IMR-90 (cell line): ENCODE measurements around the gene TRIM37. TPM values are rescaled to one million over a fixed set of nuclear protein-coding genes. Genes with fewer than 3 reads are reported as not detected.

Source experiments
- microRNA-seq, 2 experiments: library from miRNA; stranded (forward) in 1 of 2; unstranded in 1 of 2; fragments of 10-50 nt in 1 of 2; fragments of <30 nt in 1 of 2; gene quantifications in 1 of 2; microRNA quantifications in 1 of 2; one replicate each; pipeline versions ENCODE3 to v1.1.0; 2013 to 2020; ENCODE audit not compliant: insufficient read depth in 1 of 2, insufficient read length in 1 of 2, unreplicated experiment in 1 of 2
- polyA plus RNA-seq, 3 experiments: library from polyadenylated mRNA; depleted of rRNA; stranded (reverse); fragments of >200 nt; gene quantifications; 2 replicates each; pipeline ENCODE4 v1.2.3, GENCODE V29; 2012; ENCODE audit warnings: low replicate concordance in 1 of 3
- small RNA-seq, 5 experiments: library from RNA; depleted of rRNA; stranded (forward); fragments of <200 nt; gene quantifications; one replicate each; pipeline ENCODE3, GENCODE V24; 2012
- total RNA-seq: library from RNA; depleted of rRNA; stranded (reverse); fragments of >200 nt; gene quantifications from 2 replicates; pipeline ENCODE4 v1.2.3, GENCODE V29; 2012; rRNA removed

The TRIM37 gene
- total and polyA plus RNA-seq, 2 of the 4 experiments (the other 2 are of a cell fraction), result 12.1 to 24.9 TPM

Small RNAs within 50 kb of the gene (microRNA-seq; reads per million reads assigned to microRNA genes)
- gene MIR301A (ENCODE audit: insufficient read depth in 1 of 2, insufficient read length in 1 of 2, unreplicated experiment in 1 of 2) (234 to 977 reads per million in 2 experiments), gene MIR454 (ENCODE audit: insufficient read depth in 1 of 2, insufficient read length in 1 of 2, unreplicated experiment in 1 of 2) (264 to 1,121 reads per million in 2 experiments), gene RN7SL716P (ENCODE audit: insufficient read depth, insufficient read length) (not detected), gene RNU2-58P (ENCODE audit: insufficient read depth, insufficient read length) (not detected)

Small RNAs within 50 kb of the gene (small RNA-seq; reads per million reads assigned to genes)
- gene MIR301A (9.6 to 9,999 (median 986) reads per million in 5 experiments), gene MIR454 (13.9 to 3,103 (median 556) reads per million in 5 experiments), gene RN7SL716P (0 reads per million in 5 experiments), gene RNU2-58P (0 to 35.5 (median 4.6) reads per million in 5 experiments)

Other genes starting within 250 kb of the TRIM37 start
- gene SKA2, start 48.3 kb upstream of the TRIM37 start, total RNA-seq, result 38.7 and 78.6 TPM in 2 replicates
- gene SKA2, start 48.3 kb upstream of the TRIM37 start, polyA plus RNA-seq (2012; rRNA removed), result 21.3 and 30.4 TPM in 2 replicates
- gene PRR11, start 48.9 kb upstream of the TRIM37 start, total RNA-seq, result 8.6 and 19.7 TPM in 2 replicates
- 24.0 and 25.6 TPM in 2 replicates for gene PRR11, start 48.9 kb upstream of the TRIM37 start, polyA plus RNA-seq (2012; rRNA removed)
- gene SMG8, start 103.2 kb upstream of the TRIM37 start, total RNA-seq, result 17.5 and 21.7 TPM in 2 replicates
- gene SMG8, start 103.2 kb upstream of the TRIM37 start, polyA plus RNA-seq (2012; rRNA removed), result 8.4 and 10.2 TPM in 2 replicates
- 0.72 and 1.1 TPM in 2 replicates for gene GDPD1, start 113.6 kb upstream of the TRIM37 start, total RNA-seq
- gene GDPD1, start 113.6 kb upstream of the TRIM37 start, polyA plus RNA-seq (2012; rRNA removed), result 0.37 and 0.84 TPM in 2 replicates
- gene YPEL2, start 224.8 kb upstream of the TRIM37 start, total RNA-seq, result 1.9 and 3.4 TPM in 2 replicates
- gene YPEL2, start 224.8 kb upstream of the TRIM37 start, polyA plus RNA-seq (2012; rRNA removed), result 1.9 and 2.3 TPM in 2 replicates